Measurements from ENCODE around the gene SMG9.
"Not testable (repeated sequence)": the region's sequence is repeated elsewhere in the genome, so short reads cannot be mapped to it uniquely, and the experiment has no call there.

The SMG9 gene

DNA sequence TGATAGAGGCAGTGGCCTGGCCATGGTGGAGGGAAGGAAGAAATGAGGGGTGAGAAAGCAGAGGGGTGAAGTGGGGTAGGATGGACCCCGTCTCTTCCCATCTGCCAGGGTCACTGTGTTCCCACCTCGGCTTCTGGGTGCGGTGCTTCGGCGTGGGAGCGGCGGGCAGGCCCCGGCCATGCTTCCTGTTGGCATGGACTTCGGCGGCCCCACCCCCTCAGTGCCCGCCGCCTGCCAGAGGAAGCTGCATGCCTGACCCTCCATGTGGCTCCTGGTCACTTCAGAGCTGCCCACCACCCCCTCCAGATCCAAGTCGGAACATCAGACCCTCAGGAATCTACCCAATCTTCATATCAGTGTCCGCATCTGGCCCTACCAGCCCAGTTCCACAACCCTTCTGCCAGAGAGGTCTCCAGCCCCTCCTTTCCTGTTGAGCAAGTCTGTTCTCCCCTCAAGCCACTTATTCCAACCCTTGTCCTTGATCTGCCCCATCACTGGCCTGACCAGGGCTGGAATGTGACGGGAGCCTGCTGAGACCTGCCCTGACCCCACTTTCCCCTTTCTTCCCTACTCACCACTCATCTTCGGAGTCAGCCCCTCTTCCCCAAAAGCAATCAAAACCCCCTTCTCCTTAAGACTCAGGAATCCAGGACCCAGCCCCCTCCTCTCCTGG, 24.5 kb upstream of the SMG9 start:
- no peak for DNase-seq

DNA sequence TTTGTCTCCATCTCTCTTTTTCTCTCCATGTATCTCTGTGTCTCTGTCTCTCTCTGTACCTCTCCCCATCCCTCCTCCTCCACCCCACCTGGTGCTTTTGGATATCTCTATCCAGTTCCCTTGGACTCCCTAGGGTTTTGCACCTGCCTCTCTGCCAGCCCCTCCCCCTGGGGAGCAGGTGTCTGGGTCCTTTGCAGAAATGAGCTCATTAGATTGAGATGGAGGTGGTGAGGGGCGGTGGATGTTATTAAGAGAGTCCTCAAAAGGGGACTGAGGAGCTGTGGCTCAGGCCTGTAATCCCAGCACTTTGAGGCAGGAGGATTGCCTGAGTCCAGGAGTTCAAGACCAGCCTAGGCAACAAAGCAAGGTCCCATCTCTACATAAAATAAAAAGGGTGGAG, 23.9 kb upstream of the SMG9 start:
- no peak for DNase-seq

DNA sequence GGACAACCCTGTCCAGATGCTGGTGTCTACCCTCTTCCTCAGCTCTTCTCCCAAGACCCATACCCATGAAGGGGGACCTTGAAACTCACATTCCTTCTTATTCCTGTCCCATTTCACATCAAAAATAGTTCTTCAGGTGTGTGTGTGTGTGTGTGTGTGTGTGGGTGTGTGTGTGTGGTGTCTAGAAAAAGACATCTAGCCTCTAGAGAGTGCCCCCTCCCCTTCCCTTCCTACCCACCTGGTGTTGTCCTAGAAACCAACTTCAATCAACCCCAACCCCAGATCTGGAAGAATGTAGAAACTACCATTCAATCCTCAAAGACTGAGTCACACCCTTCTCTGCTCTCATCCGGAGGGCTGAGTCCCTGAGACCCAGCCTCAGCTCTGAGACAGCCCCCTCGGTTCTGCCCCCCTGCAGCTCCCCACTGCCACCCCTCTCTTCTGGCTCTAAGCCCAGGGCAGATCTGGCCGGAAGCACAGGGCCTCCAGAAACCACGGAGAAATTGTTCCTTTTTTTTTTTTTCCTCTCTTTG, 22.5 kb upstream of the SMG9 start:
- peak; percentile 57 to 67 for DNase-seq

DNA sequence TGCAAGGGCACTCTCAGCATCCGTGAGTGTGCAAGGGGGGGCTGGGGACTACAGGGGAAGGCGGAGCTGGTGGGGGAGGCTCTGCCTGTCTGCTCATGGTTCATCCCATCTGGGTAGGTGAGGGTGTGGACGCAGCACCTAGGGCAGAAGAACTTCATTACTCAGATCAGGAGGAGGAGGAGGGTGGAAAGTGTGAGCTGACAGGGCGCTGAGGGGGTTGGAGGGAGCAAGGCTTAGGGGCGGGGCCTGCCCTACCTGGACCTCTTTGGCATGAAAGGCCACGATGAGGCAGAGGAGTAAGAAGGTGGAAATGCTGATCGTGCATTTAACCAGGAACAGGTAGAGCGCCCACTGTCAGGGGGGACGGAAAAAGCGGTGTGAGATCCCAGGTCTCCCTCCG, 21.5 kb upstream of the SMG9 start:
- DNase-seq = no peak

DNA sequence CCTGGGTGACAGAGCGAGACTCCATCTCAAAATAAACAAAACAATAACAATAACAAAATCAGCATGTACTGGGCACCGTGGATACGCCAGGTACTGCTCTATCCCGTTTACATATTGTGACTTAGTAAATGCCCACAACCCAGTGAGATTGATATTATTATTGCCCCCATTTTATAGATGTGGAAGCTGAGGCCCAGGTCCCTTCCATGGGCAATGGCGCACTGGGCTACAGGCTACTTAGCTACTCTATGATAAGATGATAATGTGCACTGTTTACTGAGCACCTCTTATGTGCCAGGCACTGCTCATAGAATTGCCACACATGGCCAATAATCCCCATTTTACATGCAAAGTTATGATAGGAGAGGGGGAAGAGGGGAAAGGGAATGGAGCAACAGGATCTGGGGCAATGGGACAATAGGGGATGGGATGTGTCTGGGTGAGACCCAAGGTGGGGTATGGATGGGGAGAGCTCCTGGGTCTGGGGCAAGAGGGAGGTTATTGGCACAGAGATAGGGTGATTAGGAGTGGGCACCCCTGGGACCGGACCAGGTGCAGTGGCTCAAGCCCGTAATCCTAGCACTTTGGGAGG, 20.6 kb upstream of the SMG9 start:
- DNase-seq = no peak

DNA sequence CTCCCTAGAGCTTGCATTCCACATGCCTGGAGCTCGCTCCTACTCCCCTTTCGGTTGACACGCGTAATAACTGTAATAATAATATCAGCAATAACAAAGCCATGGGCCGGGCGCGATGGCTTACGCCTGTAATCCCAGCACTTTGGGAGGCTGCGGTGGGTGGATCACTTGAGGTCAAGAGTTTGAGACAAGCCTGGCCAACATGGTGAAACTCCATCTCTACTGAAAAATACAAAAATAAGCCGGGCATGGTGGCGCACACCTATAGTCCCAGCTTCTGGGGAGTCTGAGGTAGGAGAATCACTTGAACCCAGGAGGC, 20.1 kb upstream of the SMG9 start:
- DNase-seq = not testable (repeated sequence)

DNA sequence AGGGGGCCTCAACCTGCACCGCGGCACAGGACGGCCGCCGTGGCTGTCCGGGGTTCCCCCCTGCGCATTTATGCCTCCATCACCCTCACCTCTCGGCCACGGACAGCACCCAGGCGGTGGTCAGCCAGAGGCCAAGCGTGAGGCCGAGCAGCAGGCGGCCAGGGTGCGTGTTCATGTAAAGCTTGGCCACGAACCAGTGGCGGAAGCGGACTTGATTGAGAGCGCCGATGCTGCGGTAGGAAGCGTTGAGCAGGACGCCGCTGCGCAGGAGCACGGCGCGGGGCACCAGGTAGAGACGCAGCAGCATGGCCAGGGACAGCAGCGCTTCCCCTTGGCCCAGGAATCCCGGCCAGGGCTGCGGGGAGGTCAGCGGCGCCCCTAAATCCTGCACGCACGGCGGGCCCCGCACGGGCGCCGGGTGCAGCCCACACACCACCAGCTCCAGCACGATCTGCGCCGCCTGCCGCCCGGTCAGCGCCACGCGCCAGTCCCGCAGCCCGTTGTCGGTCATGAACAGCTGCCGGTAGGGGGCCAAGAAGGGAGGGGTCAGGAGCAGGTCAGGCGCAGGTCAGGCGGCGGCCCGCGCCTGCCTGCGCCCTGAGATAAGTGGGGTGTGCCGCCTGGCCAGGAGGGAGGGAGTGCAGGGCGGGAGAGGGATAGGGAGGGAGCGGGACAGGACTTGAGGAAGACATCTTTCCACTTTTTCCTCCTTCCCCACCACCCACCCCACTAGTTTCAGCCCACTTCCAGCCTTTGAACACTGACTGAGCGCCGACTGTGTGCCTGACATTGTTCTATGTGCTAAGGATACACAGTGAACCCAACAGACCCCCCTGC, 19.6 kb upstream of the SMG9 start:
- DNase-seq = peak in 1 of 2 donors; percentile 37

DNA sequence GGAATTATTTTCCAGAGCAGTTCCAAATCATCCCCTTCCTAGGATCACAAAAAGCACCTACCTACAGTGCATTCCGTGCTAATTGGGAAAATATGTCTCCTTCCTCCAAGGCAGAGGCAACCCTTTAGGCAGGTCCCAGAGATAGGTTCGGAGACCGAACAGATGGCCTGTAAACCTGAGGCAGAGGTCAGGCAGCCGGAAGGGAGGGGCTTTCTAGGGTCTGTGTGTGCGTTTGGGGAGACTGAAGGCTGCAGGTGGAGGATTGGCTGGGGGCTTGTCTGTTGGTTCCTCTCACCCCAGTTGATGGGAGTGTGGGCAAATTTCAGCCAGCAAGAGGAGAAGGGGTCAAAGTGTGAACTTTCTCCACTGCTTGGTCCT, 19.0 kb upstream of the SMG9 start:
- no peak for DNase-seq

DNA sequence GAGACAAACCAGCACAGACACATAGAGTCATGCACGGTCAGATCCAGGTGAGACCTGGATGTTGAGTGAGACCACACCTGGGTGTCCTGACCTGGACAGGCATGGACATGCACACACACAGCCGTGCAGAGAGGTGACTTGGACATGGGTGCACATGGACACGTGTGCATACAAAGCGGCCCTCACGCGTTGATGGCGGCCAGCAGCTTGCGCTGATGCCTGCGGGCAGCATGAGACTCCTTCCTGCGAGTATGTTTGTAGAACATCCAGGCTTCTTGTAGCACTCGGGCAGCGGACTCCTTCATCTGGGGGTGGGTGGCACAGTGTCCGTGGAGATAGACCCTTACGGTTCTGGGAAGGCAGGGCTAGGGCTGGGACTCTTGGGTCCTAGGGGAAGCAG, 14.5 kb upstream of the SMG9 start:
- no peak for DNase-seq

DNA sequence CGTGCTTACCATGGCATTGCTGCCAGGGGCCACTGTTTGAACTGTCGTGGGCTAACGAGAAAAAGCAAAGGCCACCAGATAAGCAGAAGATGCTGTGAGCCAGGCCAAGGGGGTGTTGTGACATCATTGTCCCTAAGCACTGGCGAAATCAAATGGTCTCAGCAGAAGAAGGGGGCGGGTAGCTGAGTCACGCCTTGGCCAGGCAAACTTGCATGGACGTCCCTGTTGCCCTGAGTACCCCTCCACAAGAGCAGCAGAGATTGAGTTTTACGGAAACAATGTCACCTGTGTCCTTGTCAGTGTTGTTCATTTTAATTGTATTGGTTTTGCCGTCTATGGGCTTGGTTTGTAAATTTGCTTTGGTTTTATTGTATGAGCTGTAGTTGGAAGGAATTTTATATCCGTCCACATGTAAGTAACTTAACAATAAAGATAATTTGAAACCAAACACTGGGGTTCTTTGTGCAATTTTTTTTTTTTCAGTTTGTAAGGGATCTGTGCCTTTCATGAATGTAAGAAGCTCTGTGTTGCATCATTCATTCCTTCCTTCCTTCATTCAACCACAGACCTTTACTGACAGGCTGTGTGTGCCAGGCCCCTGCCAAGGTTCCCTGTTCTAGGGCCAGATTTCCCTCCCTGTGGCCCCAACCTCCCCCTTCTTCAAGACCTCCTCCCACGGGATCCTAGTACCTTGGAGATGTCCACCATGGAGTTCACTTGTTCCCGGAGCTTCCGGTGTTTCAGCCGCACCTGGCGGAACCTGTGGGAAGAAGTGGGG, 13.7 kb upstream of the SMG9 start:
- peak in 1 of 2 donors; percentile 37 for DNase-seq

DNA sequence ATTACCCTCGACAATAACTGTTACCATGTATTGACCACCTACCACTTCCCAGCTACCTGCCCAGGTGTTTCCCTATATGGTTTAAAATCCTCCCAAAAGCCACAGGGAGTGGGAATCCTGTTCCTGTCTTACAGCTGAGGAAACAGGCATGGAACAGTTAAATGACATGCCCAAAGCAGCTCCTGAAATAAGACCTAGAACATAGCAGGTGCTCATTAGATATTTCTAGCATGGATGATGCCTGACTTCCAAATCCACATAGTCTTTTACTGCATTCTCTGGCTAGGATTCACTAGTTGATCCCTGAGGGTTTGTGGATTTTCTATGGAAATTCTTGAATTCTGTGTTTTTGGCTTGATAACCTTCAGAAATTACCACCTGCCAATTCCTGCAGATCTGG, 13.1 kb upstream of the SMG9 start:
- DNase-seq = no peak

DNA sequence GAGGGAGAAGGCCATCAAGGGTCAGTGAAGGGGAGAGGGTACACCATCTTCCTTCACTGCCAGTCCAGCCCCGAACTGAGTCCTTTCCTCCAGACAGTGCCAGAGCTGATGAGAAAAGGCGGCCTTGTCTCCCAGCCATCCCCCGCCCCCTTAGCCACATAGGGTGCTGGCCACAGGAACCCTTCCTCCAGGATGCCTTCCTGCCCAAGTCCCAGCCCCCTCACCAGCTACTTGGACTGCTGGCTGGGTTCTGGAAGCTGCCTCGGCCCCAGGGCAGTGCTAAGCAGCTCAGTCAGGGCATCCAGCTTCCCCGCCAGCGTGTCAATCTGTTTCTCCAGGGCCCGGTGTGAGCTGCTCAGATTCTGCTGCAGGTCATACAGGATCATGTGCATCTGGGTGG, 12.6 kb upstream of the SMG9 start:
- no peak for DNase-seq

DNA sequence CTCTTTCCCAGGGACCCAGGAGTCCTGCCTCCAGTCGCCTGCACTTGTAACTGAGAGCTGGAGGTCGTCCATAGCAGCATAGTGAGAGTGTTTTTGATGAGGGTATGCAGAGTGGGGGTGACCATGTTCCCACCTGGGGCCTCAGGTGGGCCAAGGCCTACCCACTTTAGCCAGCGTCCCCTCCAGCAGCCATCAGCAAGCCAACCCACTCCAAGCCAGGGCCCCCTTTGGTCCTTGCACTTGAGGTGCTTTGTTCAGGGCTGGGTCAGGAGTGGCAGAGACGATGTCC, 11.9 kb upstream of the SMG9 start:
- no peak for DNase-seq

DNA sequence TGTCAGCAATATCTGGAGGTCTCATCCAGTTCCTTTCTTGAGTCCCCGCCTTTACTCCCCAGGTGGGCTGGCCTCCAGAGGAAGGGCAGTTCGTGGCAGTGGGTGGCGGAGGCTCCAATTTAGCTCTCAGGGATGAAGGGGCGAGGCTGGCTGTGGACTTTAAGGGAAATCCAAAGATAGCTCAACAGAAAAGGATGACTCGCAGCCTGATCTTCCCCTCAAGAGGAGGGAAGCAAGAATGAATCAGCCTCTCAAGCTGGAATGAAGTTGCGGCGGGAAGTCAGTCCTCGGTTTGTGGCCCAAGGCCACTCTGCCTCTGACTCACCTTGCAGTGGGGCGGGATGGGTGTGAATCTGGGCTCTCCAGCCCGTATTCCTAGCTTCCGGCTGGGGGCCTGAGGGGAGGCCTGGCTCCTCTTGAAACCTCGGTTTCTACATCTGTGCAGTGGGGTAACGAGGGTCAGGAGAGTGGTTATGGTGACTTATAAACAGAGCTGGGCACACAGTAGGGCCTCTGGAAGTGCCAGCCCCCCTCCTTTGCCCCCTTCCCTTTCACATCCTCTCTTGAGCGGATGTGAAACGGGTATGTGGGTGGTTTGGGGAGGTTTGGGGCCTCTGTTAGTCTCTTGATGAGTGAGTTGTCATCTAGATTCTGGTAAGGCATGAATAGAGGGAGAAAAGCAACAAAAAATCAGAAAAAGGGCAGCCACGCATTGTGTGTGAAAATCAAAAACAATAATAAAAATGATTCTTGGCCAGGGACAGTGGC, 10.5 kb upstream of the SMG9 start:
- DNase-seq = peak; percentile 65 to 73

DNA sequence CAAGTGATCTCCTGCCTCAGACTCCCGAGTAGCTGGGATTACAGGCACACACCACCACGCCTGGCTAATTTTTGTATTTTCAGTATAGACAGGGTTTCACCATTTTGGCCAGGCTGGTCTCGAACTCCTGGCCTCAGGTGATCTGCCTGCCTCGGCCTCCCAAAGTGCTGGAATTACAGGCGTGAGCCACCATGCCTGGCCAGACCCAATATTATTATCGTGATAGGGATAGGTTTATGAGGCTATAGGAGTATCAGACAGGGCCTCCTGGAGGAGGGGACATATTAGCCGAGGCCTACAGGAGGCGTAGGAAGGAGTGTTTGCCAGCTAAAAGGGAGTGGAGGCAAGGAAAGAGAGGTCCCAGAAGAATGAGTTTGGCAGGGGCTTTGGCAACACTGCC, 9.9 kb upstream of the SMG9 start:
- DNase-seq = not testable (repeated sequence)

DNA sequence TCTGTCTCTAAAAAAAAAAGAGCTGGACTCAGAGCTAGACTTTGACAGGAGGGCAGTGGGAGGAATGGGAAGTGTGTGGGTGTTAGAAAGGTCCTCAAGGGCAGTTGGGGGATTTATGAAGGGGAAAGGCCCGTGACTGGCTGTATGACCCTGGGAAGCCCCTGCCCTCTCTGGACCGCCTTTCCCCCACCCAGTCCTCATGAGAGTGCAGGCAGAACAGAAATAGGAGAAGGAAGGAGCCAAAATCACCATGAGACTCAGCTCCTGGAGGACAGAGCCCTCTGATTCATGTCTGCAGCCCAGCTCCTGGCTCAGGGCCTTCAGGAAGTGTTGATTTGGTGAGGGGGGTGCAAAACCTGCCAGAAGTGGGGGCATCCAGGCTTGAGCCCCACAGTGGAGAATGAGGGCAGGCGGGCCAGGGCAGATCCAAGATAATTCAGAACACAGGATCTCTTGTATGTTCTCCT, 8.7 kb upstream of the SMG9 start:
- DNase-seq = no peak

DNA sequence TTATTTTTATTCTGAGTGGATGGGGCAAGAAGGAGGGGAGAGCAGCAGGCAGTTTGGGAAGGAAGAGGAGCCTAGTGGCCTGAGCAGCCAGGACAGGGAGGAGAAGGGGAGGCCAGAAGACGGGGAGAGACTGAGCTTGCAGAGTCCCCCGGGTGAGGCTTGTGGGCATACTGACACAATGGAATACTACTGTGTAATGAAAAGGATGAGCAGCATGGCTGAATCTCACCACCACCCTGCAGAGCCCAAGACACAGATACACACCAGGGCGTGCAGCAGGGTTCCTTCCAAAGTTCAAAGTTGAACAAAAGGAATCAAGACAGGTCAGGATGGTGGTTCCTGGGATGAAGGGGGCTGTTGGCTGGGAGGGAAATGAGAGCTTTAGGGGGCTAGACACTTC, 8.1 kb upstream of the SMG9 start:
- DNase-seq = no peak

DNA sequence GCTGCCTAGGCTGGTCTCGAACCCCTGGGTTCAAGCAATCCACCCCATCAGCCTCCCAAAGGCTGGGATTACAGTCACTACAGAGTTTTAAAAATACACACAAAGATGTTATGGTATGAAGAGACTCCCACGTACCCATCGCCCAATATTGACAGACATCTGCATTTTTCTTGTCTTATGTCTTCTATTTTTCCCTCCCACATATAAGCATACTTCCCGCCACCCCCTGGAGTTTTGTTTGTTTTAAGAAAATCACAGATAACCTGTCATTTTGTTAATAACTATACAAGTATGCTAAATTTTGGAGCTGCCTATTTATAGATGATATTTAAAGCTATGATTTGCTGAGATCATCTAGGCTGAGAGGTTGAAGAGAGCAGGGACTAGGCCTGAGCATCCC, 6.2 kb upstream of the SMG9 start:
- no peak for DNase-seq

DNA sequence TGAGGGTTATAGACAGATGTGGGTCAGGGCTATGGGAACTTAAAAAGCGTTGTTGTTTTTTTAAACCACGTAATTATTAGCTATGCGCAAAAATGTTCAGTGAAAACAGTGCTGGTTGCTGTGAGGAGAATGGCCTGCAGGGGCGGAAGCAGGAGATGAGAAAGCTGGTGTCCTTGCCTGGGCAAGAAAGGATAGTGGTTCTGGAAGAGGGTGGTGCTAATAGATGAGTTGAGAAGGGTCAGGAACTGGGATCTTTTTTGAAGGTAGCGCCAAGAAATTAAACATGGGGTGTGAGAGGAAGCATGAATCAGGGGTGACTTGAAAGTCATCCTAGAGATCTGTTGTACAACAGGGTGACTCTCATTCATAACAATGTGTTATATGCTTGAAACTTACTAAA, 4.8 kb upstream of the SMG9 start:
- DNase-seq = no peak

DNA sequence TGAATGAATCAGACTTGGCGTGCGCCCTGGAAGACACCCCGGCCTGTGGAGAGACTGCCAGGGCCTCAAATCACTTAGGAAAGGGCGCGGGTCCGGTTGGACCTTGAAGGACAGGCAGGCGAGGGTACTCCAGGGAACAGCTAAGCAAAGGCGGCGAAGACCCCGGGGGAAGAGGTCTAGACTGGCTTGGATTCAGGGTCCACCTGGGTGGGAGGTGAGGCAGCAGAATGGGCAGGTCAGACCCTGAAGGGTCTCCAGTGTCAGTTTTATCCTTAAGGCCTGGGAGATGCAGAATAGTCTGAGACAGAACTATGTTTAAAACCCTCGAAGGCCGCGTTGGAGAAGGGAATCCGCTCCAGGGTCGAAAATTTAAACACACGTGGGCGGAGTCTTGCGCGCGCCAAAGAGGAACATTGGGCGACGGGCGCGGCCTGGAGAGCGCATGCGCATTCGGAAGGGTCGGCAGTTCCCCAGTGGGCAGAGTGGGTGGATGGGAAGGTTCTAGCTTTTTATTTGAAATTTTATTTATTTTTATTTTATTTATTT, 567 bp upstream of the SMG9 start:
- peak; percentile 83 to 84 for DNase-seq

DNA sequence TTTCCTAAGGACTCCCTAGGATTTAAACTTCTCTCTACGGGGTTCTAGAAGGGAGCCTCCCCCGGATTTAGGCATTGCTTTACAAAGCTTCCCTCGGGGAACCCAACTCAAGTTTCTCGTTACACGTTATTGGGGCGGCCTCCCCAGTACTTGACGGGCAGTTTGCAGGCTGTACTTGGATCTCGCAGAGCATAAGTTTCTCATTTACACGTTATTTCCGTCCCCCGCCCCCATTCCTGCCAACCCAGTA, 584 bp downstream of the SMG9 start:
- DNase-seq = no peak

DNA sequence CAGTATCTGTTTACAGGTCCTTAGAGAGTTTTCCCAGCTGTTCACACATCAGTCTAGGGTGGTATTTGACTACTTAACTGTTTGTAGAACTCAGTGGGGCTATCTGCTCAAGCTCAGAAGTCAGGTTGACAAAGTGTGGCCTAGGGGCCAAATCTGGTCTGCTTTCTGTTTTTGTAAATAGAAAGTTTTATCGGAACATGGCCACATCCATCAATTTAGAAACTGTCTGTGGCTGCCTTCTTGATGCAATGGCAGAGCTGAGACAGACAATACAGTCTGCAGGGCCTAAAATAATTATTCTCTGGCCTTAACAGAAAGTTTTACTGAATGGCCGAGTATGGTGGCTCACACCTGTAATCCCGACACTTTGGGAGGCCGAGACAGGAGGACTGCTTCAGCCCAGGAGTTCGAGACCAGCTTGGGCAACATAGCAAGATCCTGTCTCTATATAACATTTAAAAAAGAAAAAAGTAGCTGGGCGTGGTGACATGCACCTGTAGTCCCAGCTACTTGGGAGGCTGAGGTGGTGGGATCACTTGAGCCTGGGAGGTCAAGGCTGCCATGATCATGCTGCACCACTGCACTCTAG, 2.4 kb downstream of the SMG9 start:
- DNase-seq = no peak

All from CD4-positive, alpha-beta T cell treated with Interleukin-1 beta for 1 hour (primary cell).